HFF-Myc (cell line): ENCODE data around the gene RRP36.

Experiments used
- DNase-seq: peaks from one replicate; pipeline ENCODE4 v3.0.0-alpha.2; 2011; ENCODE audit warnings: low read depth; ENCODE audit errors: extremely low read depth
- H3K4me3 ChIP-seq: replicated peaks from 2 replicates; pipeline ENCODE4 v1.5.1; 2011; ENCODE audit warnings: low read depth, mild to moderate bottlenecking, control low read depth, low read length
- TF ChIP-seq, protein P1 (sequence below): IDR thresholded peaks from 2 replicates; pipeline ENCODE4 v1.5.1; 2012; ENCODE audit warnings: mild to moderate bottlenecking, low read depth, low read length, control low read depth; ENCODE audit errors: missing control alignments

RRP36 gene

DNA sequence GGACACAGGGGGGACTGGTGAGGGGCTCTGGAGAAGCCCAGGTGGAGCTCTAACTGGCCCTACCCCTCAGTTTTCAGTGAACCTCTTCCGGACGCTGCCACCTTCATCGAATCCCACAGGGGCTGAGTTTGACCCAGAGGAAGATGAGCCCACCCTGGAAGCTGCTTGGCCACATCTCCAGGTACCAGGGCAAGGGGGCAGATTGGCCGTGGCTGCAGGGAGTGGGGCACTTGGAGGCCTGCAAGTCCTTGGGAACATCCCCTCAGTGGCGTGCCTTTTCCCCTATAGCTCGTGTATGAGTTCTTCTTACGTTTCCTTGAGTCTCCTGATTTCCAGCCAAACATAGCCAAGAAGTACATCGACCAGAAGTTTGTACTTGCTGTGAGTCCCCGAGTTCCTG, 14.3 kb upstream of the RRP36 start:
- no peak for DNase-seq
- no peak overlapping the region for H3K4me3 ChIP-seq
- TF ChIP-seq, protein P1, sequence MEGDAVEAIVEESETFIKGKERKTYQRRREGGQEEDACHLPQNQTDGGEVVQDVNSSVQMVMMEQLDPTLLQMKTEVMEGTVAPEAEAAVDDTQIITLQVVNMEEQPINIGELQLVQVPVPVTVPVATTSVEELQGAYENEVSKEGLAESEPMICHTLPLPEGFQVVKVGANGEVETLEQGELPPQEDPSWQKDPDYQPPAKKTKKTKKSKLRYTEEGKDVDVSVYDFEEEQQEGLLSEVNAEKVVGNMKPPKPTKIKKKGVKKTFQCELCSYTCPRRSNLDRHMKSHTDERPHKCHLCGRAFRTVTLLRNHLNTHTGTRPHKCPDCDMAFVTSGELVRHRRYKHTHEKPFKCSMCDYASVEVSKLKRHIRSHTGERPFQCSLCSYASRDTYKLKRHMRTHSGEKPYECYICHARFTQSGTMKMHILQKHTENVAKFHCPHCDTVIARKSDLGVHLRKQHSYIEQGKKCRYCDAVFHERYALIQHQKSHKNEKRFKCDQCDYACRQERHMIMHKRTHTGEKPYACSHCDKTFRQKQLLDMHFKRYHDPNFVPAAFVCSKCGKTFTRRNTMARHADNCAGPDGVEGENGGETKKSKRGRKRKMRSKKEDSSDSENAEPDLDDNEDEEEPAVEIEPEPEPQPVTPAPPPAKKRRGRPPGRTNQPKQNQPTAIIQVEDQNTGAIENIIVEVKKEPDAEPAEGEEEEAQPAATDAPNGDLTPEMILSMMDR, result no peak

DNA sequence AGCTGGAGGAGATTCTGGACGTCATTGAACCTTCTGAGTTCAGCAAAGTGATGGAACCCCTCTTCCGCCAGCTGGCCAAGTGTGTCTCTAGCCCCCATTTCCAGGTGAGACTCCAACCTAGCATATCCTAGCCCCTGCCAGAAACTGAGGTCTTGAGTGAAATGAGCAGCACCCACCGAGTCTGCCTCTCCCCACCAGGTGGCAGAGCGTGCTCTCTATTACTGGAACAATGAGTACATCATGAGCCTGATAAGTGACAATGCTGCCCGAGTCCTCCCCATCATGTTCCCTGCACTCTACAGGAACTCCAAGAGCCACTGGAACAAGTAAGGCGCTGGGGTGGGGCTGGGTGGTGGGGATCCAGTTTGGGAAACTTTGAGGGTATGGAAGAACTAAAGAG, 12.3 kb upstream of the RRP36 start:
- TF ChIP-seq, protein P1, result peak; percentile 60
- no peak overlapping the region for H3K4me3 ChIP-seq
- no peak for DNase-seq

- no peak for DNase-seq
These were observed 10.2 kb upstream of the RRP36 start for GRCh38 chr6:43011207-43011606.

DNA sequence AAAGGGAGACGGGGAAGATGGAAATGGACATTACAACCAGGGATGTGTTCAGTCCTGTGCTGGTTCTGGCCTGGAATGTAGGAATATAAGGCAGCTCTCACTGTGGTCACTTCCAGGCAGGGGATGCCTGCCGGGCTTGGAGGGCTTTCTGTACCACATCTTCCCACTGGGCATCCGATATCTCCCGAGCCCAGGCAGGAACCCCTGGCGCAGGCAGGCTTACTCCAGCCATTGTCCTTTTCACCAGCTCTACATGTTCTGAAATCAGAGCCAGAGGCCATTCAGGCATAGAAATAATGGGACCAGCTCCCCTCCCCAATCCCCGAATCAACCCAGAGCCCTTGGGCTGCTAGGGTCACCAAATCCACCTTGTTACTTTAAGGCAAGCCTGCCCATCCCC, 9.1 kb upstream of the RRP36 start:
- TF ChIP-seq, protein P1, result no peak
- DNase-seq, result no peak
- peak overlapping the region; percentile 91 for H3K4me3 ChIP-seq

More at GRCh38 chr6:43011207-43011606, 10.2 kb upstream of the RRP36 start:
- TF ChIP-seq, protein P1, result no peak
- no peak overlapping the region for H3K4me3 ChIP-seq

DNA sequence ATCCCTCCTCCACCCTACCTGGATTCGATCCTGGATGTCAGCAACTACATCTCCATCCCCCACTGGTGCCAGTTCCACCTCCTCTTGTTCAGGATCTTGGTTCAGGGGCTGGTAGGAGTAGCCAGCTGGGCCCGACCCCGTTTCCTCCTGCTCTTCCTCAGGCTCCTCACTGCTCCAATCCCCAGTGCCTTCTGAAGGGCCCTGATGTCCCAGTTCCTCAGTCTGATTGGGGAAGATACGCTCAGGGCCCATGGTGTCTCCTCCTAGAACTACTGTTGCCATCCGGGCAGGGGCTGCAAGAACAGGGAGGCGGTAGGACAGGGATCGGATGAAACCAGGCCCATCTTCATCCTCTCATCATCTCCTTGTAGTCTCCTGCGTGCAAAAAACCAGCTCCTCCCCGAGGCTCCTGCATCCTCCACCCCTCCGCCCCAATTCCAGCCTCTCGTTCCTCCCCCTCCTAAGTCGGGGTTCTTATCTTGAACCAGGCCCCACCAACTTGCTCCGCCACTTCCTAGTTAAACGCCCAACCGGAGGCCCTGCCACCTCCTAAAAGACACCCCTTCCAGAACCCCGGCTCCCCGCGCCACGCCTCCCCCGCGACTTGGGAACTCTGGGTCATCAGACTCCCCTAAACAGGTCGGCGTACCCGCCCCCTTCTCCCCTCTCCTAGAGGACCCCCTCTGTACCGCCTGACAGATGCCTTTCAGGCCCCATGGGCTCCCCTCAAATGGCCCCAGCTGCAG, 8.2 kb upstream of the RRP36 start:
- TF ChIP-seq, protein P1, result no peak
- peak overlapping the region; percentile 91 for H3K4me3 ChIP-seq
- no peak for DNase-seq

DNA sequence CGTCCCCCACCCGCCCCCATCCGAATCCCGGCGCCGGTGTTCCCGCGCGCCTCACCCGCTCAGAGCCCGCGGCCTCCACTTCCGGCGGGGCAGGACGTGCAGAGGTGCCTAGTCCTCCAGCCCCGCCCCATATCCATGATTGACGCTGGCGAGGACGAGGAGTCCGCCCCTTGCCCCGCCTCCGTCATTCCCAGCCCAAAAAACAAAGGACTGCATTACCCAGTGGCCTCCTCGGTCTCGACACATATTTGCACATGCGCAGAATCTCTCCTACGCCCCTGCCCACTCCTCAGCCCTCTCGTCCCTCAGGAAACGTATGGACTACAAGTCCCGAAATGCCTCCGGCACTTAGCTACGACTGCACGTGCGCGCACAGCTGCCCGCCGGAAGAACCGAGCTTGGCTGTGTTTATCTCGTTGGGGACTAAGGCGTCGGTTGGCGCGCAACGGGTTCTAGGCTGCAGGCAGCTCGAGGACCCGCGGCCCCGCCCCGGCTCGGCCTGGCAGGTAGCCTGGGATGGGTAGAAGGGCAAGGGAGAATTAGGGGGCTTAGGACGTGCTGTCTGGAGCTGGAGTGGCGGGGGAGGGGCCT, 7.5 kb upstream of the RRP36 start, which contains the start of the genes KLHDC3 and MEA1:
Gene KLHDC3 (plus strand): TSS at position 407 of the 591 bp plus-strand sequence. CDS start 2,944 bp downstream, outside the sequence.
Gene MEA1 (minus strand): TSS at position 104 of the 591 bp plus-strand sequence. CDS start 133 bp downstream, outside the sequence.
- H3K4me3 ChIP-seq, result peak within 1 kb of the TSS; percentile 91
- TF ChIP-seq, protein P1, result no peak
- peak; percentile 100 for DNase-seq
